Left lung (tissue), 10 donors: ENCODE results near the gene ADRA2C. TPM values are rescaled to one million over a fixed set of nuclear protein-coding genes. Genes with fewer than 3 reads are reported as not detected.

Experiments used
- ATAC-seq: fragments of 200-7000 bp; cut with Tn5 transposase; one replicate; pipeline ENCODE4 v1.9.1; 2020; ENCODE audit warnings: moderate library complexity
- DNase-seq, 4 donors: peaks; one replicate each; pipeline ENCODE4 v3.0.0-alpha.2; 2013 to 2020
- H3K27ac ChIP-seq, 2 donors: fragments of 200-600 bp; sonication (generic) in 1 of 2; one replicate each; pipeline versions ENCODE4 v1.5.0 to v1.8.0; 2020 to 2021
- H3K27me3 ChIP-seq, 2 donors: fragments of 200-600 bp; sonication (generic) in 1 of 2; one replicate each; pipeline versions ENCODE4 v1.5.0 to v1.8.0; 2020 to 2021
- H3K36me3 ChIP-seq, 2 donors: fragments of 200-600 bp; sonication (generic) in 1 of 2; one replicate each; pipeline versions ENCODE4 v1.5.0 to v1.8.0; 2020 to 2021
- H3K4me1 ChIP-seq, 2 donors: fragments of 200-600 bp; one replicate each; pipeline ENCODE4 v1.8.0; 2021
- H3K4me3 ChIP-seq, 2 donors: fragments of 200-600 bp; sonication (generic) in 1 of 2; one replicate each; pipeline versions ENCODE4 v1.5.0 to v1.8.0; 2020 to 2021; ENCODE audit warnings: mild to moderate bottlenecking in 1 of 2
- H3K9me3 ChIP-seq, 2 donors: fragments of 200-600 bp; sonication (generic) in 1 of 2; one replicate each; pipeline versions ENCODE4 v1.5.0 to v1.8.0; 2020 to 2021
- intact Hi-C, 2 donors: fragments of 100-400 bp; cut with DNase I; formaldehyde crosslinking; loops; one replicate each; pipeline versions ENCODE4 v1.11.2 to v1.14.2; 2022
- polyA plus RNA-seq, 6 donors: library from polyadenylated mRNA; unstranded; fragments of 120-200 nt; gene quantifications; one replicate each; pipeline ENCODE4 v1.2.1, GENCODE V29; 2013; ENCODE audit not compliant: insufficient read length in 6 of 6
- total RNA-seq, 2 donors: library from RNA; stranded (reverse); fragmentation: NEBNext Ultra II Directional; extraction: Animal tissue kit (Norgen Biotek cat#: 25700); gene quantifications; one replicate each; pipeline ENCODE4 v1.2.1, GENCODE V29; 2021
- TF ChIP-seq, protein P1 (sequence below), 2 donors: fragments of 200-600 bp; sonication (generic) in 1 of 2; IDR thresholded peaks; one replicate each; pipeline versions ENCODE4 v1.5.0 to v1.8.0; 2021; ENCODE audit warnings: antibody characterized with exemption in 2 of 2
- donor health status: DM: no; HTN: yes; CAD: no.
- donor health status: DM: no; HTN: no; CAD: no.

Gene ADRA2C
- total and polyA plus RNA-seq, 8 donors, result 0.63 to 3.2 (median 0.85) TPM

DNA sequence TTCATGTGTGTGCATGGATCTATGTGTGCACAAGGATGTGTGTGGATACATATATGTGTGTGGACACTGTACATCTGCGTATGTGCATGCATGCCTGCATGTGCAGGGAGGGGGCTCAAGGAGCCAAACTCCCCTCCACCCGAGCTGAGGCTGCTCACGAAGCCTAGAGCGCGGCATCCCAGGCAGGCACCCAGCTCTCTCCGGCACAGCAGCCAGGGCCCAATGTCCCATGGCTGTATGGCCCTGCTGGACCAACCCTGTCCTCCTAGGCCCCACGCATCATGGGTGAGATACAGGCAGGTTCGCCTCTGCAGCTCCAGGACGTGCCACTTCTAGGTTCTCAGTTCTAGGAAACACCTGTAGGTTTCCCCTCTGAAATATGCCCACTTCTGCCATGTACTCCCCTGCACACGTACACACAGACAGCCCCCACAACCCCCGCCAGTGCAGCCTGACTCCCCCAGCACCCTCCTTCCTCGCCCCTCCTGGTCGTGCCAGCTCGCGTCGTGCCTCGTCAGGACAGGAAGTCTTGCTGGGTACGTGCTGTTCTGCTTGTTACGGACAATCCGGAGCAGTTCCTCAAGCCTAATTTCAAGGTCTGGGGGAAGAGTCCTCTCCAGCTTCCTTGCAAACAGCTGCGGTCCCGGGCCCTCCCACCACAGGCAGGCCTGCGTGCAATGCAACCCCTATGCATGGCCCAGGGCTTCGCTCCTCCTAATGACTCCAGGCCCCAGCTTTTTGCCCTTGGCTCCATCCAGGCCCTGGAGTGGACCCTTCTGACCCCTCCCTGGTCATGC, 3.2 kb upstream of the ADRA2C start:
- no peak for ATAC-seq
- Histone ChIP-seq H3K36me3 (no peaks in the 10 kb centered on the region), H3K27ac (no peak overlapping the region), H3K27me3 (peaks cover 20 to 84% of the 10 kb centered on the region in 2 donors), H3K4me1 (peaks cover 0 to 8% of the 10 kb centered on the region in 2 donors), H3K4me3 (no peak overlapping the region), H3K9me3 (no peaks in the 10 kb centered on the region)
- TF ChIP-seq, protein P1, sequence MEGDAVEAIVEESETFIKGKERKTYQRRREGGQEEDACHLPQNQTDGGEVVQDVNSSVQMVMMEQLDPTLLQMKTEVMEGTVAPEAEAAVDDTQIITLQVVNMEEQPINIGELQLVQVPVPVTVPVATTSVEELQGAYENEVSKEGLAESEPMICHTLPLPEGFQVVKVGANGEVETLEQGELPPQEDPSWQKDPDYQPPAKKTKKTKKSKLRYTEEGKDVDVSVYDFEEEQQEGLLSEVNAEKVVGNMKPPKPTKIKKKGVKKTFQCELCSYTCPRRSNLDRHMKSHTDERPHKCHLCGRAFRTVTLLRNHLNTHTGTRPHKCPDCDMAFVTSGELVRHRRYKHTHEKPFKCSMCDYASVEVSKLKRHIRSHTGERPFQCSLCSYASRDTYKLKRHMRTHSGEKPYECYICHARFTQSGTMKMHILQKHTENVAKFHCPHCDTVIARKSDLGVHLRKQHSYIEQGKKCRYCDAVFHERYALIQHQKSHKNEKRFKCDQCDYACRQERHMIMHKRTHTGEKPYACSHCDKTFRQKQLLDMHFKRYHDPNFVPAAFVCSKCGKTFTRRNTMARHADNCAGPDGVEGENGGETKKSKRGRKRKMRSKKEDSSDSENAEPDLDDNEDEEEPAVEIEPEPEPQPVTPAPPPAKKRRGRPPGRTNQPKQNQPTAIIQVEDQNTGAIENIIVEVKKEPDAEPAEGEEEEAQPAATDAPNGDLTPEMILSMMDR (IDR thresholded peaks at IDR 0.05), result no peak
- intact Hi-C loops, result no loop called here
- DNase-seq, result no peak

DNA sequence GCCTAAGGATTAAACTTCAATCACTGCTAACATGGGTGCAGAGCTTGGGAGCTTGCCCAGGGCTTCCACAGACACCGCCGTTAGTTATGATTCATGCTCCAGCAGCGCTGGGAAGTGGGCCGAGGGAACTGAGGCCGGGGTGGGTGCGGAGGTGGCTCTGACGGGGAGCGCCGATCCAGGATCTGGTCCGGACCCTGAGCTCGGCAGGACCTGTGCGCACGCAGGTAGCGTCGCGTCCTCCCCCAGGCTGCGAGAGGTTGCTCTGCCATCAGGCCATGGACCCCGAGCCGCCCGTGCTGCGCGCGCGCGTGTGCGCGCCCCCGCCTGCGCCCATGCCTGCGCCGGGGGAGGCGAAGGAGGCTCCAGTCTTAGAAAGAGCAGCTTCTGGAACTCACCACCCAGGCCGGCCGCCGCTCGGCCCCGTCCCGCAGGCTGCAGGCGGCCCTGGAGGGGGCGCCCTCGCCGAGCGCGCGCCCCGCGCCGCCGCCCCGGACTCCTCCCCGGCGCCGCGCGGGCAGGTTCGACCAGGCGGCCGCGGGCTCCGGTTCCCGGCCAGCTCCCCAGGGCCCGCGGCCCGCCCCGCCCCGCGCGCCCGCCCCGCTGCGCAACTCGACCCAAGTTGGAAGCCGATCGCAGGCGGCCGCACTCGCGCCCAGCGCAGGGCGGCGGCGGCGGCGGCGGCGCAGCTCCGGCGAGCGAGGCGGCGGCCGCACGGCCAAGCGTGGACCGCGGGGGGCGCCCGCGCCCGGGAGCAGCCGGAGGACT, 732 bp upstream of the ADRA2C start:
- Histone ChIP-seq H3K27me3 (peaks cover 25 to 90% of the 10 kb centered on the region in 2 donors), H3K36me3 (no peaks in the 10 kb centered on the region), H3K27ac (no peak overlapping the region), H3K9me3 (no peaks in the 10 kb centered on the region), H3K4me3 (peak overlapping the region in 1 of 2 donors; percentile 13), H3K4me1 (peaks cover 0 to 8% of the 10 kb centered on the region in 2 donors)
- intact Hi-C loops, result no loop called here
- peak; percentile 79 for ATAC-seq
- peak in 1 of 4 donors; percentile 25 for DNase-seq
- TF ChIP-seq, protein P1 (IDR thresholded peaks at IDR 0.05), result no peak

DNA sequence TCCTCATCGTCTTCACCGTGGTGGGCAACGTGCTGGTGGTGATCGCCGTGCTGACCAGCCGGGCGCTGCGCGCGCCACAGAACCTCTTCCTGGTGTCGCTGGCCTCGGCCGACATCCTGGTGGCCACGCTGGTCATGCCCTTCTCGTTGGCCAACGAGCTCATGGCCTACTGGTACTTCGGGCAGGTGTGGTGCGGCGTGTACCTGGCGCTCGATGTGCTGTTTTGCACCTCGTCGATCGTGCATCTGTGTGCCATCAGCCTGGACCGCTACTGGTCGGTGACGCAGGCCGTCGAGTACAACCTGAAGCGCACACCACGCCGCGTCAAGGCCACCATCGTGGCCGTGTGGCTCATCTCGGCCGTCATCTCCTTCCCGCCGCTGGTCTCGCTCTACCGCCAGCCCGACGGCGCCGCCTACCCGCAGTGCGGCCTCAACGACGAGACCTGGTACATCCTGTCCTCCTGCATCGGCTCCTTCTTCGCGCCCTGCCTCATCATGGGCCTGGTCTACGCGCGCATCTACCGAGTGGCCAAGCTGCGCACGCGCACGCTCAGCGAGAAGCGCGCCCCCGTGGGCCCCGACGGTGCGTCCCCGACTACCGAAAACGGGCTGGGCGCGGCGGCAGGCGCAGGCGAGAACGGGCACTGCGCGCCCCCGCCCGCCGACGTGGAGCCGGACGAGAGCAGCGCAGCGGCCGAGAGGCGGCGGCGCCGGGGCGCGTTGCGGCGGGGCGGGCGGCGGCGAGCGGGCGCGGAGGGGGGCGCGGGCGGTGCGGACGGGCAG, 792 bp downstream of the ADRA2C start:
- Histone ChIP-seq H3K27ac (no peak overlapping the region), H3K27me3 (peaks cover 25 to 92% of the 10 kb centered on the region in 2 donors), H3K4me3 (no peak overlapping the region), H3K36me3 (no peaks in the 10 kb centered on the region), H3K4me1 (peaks cover 0 to 8% of the 10 kb centered on the region in 2 donors), H3K9me3 (no peaks in the 10 kb centered on the region)
- TF ChIP-seq, protein P1 (IDR thresholded peaks at IDR 0.05), result no peak
- no peak for DNase-seq
- intact Hi-C loops, result no loop called here
- no peak for ATAC-seq

DNA sequence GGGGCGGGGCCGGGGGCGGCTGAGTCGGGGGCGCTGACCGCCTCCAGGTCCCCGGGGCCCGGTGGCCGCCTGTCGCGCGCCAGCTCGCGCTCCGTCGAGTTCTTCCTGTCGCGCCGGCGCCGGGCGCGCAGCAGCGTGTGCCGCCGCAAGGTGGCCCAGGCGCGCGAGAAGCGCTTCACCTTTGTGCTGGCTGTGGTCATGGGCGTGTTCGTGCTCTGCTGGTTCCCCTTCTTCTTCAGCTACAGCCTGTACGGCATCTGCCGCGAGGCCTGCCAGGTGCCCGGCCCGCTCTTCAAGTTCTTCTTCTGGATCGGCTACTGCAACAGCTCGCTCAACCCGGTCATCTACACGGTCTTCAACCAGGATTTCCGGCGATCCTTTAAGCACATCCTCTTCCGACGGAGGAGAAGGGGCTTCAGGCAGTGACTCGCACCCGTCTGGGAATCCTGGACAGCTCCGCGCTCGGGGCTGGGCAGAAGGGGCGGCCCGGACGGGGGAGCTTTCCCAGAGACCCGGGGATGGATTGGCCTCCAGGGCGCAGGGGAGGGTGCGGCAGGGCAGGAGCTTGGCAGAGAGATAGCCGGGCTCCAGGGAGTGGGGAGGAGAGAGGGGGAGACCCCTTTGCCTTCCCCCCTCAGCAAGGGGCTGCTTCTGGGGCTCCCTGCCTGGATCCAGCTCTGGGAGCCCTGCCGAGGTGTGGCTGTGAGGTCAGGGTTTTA, 1.5 kb downstream of the ADRA2C start:
- Histone ChIP-seq H3K27ac (no peak overlapping the region), H3K36me3 (no peaks in the 10 kb centered on the region), H3K9me3 (no peaks in the 10 kb centered on the region), H3K27me3 (peaks cover 25 to 92% of the 10 kb centered on the region in 2 donors), H3K4me1 (peaks cover 0 to 8% of the 10 kb centered on the region in 2 donors), H3K4me3 (no peak overlapping the region)
- TF ChIP-seq, protein P1 (IDR thresholded peaks at IDR 0.05), result no peak
- intact Hi-C loops, result no loop called here
- DNase-seq (no peak), ATAC-seq (no peak)
